GM12875 (cell line): ENCODE data around the gene DUSP7.

Experiments
- H3K4me3 ChIP-seq: one replicate; pipeline ENCODE4 v1.5.1; 2011; ENCODE audit warnings: low read depth, low read length, control low read depth
- TF ChIP-seq, protein P1 (sequence below): IDR thresholded peaks from 2 replicates; pipeline ENCODE4 v1.5.1; 2011; ENCODE audit warnings: low read depth, mild to moderate bottlenecking, control low read depth, inconsistent platforms, low read length, moderate library complexity, borderline replicate concordance; ENCODE audit not compliant: insufficient read depth

The DUSP7 gene

GRCh38 chr3:52094571-52095485 lies 38.5 kb upstream of the DUSP7 start:
- H3K4me3 ChIP-seq, result no peak overlapping the region
- TF ChIP-seq, protein P1, sequence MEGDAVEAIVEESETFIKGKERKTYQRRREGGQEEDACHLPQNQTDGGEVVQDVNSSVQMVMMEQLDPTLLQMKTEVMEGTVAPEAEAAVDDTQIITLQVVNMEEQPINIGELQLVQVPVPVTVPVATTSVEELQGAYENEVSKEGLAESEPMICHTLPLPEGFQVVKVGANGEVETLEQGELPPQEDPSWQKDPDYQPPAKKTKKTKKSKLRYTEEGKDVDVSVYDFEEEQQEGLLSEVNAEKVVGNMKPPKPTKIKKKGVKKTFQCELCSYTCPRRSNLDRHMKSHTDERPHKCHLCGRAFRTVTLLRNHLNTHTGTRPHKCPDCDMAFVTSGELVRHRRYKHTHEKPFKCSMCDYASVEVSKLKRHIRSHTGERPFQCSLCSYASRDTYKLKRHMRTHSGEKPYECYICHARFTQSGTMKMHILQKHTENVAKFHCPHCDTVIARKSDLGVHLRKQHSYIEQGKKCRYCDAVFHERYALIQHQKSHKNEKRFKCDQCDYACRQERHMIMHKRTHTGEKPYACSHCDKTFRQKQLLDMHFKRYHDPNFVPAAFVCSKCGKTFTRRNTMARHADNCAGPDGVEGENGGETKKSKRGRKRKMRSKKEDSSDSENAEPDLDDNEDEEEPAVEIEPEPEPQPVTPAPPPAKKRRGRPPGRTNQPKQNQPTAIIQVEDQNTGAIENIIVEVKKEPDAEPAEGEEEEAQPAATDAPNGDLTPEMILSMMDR, result no peak

- TF ChIP-seq, protein P1, result no peak
- no peak overlapping the region for H3K4me3 ChIP-seq
Measured at GRCh38 chr3:52093756-52094545, 37.6 kb upstream of the DUSP7 start.

- H3K4me3 ChIP-seq, result no peak overlapping the region
- TF ChIP-seq, protein P1, result no peak
Measured at GRCh38 chr3:52092891-52093290, 36.5 kb upstream of the DUSP7 start.

- TF ChIP-seq, protein P1, result no peak
- H3K4me3 ChIP-seq, result no peak overlapping the region
Measured at GRCh38 chr3:52092271-52092660, 35.9 kb upstream of the DUSP7 start.

GRCh38 chr3:52091586-52092270 lies 35.4 kb upstream of the DUSP7 start:
- H3K4me3 ChIP-seq, result no peak overlapping the region
- TF ChIP-seq, protein P1, result no peak

- H3K4me3 ChIP-seq, result no peak overlapping the region
- TF ChIP-seq, protein P1, result no peak
Measured at GRCh38 chr3:52090933-52091468, 34.6 kb upstream of the DUSP7 start.
